ENCODE measurements around the gene MAML2.

The MAML2 gene

GRCh38 chr11:96150609-96151008, 192.4 kb downstream of the MAML2 start:
- DNase-seq = no peak

- DNase-seq = peak; percentile 83
These were observed 193.0 kb downstream of the MAML2 start for GRCh38 chr11:96149743-96150555.

- DNase-seq = no peak
These were observed 195.0 kb downstream of the MAML2 start for GRCh38 chr11:96147906-96148486.

- no peak for DNase-seq
These were observed 195.8 kb downstream of the MAML2 start for GRCh38 chr11:96147186-96147585.

GRCh38 chr11:96146765-96147164, 196.2 kb downstream of the MAML2 start:
- no peak for DNase-seq

GRCh38 chr11:96145163-96145585, 197.8 kb downstream of the MAML2 start:
- DNase-seq = peak; percentile 45

- DNase-seq = no peak
These were observed 198.4 kb downstream of the MAML2 start for GRCh38 chr11:96144553-96144952.

- no peak for DNase-seq
These were observed 199.9 kb downstream of the MAML2 start for GRCh38 chr11:96143041-96143521.

- DNase-seq = no peak
These were observed 201.4 kb downstream of the MAML2 start for GRCh38 chr11:96141626-96142025.

GRCh38 chr11:96139691-96140090, 203.3 kb downstream of the MAML2 start:
- no peak for DNase-seq

- DNase-seq = no peak
These were observed 205.6 kb downstream of the MAML2 start for GRCh38 chr11:96137373-96137772.

GRCh38 chr11:96136613-96137298, 206.2 kb downstream of the MAML2 start:
- no peak for DNase-seq

- DNase-seq = no peak
These were observed 208.4 kb downstream of the MAML2 start for GRCh38 chr11:96134602-96135001.

GRCh38 chr11:96132437-96132836, 210.6 kb downstream of the MAML2 start:
- DNase-seq = no peak

- no peak for DNase-seq
These were observed 212.9 kb downstream of the MAML2 start for GRCh38 chr11:96130061-96130620.

- no peak for DNase-seq
These were observed 215.4 kb downstream of the MAML2 start for GRCh38 chr11:96127596-96127959.

- no peak for DNase-seq
These were observed 215.9 kb downstream of the MAML2 start for GRCh38 chr11:96126917-96127595.

GRCh38 chr11:96125400-96125799, 217.6 kb downstream of the MAML2 start:
- no peak for DNase-seq

GRCh38 chr11:96124155-96124554, 218.8 kb downstream of the MAML2 start:
- no peak for DNase-seq

GRCh38 chr11:96123301-96123700, 219.7 kb downstream of the MAML2 start:
- no peak for DNase-seq

- DNase-seq = peak; percentile 66
These were observed 220.4 kb downstream of the MAML2 start for GRCh38 chr11:96122601-96123074.

- no peak for DNase-seq
These were observed 223.8 kb downstream of the MAML2 start for GRCh38 chr11:96119211-96119610.
